Transverse colon (tissue), 4 donors: ENCODE data around the gene ISYNA1. TPM values are rescaled to one million over a fixed set of nuclear protein-coding genes. Genes with fewer than 3 reads are reported as not detected.

Source experiments
- DNase-seq: peaks from one replicate; pipeline ENCODE4 v3.0.0-alpha.2; 2019
- H3K27ac ChIP-seq, 4 donors: fragments of 200-600 bp; sonication (generic); 2 replicates each; pipeline ENCODE4 v1.5.1; 2016 to 2018; ENCODE audit warnings: inconsistent platforms in 4 of 4
- H3K27me3 ChIP-seq: fragments of 200-600 bp; sonication (generic); 2 replicates; pipeline ENCODE4 v1.5.1; 2017; ENCODE audit warnings: inconsistent platforms
- H3K36me3 ChIP-seq, 4 donors: fragments of 200-600 bp; sonication (generic); 2 replicates each; pipeline ENCODE4 v1.5.1; 2017 to 2019; ENCODE audit warnings: inconsistent platforms in 4 of 4
- H3K4me1 ChIP-seq, 4 donors: fragments of 200-600 bp; sonication (generic); 2 replicates each; pipeline ENCODE4 v1.5.1; 2017 to 2020; ENCODE audit warnings: inconsistent platforms in 4 of 4
- H3K4me3 ChIP-seq, 4 donors: fragments of 200-600 bp; sonication (generic); 1 replicate in 1 of 4; 2 replicates in 3 of 4; pipeline versions ENCODE4 v1.5.1 to v1.6.1; 2017 to 2019; ENCODE audit warnings: inconsistent platforms in 4 of 4
- H3K9me3 ChIP-seq, 2 donors: fragments of 200-600 bp; sonication (generic); 2 replicates each; pipeline ENCODE4 v1.5.1; 2017 to 2019; ENCODE audit warnings: inconsistent platforms in 2 of 2
- EP300 ChIP-seq: sonication (generic); formaldehyde crosslinking; IDR thresholded peaks from one replicate; pipeline ENCODE4 v1.6.1; 2017; ENCODE audit warnings: antibody characterized with exemption, low read depth
- POLR2A ChIP-seq: fragments of 450-650 bp; IDR thresholded peaks from one replicate; pipeline ENCODE4 v1.6.1; 2016; ENCODE audit warnings: antibody characterized with exemption, mild to moderate bottlenecking, moderate library complexity
- POLR2AphosphoS5 ChIP-seq, 3 donors: sonication (generic); formaldehyde crosslinking; IDR thresholded peaks; one replicate each; pipeline ENCODE4 v1.6.1; 2016; ENCODE audit warnings: antibody characterized with exemption in 3 of 3
- WGBS, 2 donors: methylation state at CpG; one replicate each; pipeline ENCODE4 v1.1.5; 2018; ENCODE audit warnings: low coverage in 1 of 2; 5-methylcytosine and 5-hydroxymethylcytosine counted together
- in situ Hi-C, 4 donors: fragments of 200-750 bp; cut with MboI; loops; one replicate each; pipeline versions ENCODE4 v1.15.0 to v1.15.1; 2017; ENCODE audit warnings: low sequenced_read_pairs in 3 of 4, low pct_ligation_motif_present in 1 of 4, low pct_unique_long_range_greater_than_20kb in 1 of 4
- intact Hi-C: fragments of 100-400 bp; cut with DNase I; formaldehyde crosslinking; loops from one replicate; pipeline ENCODE4 v1.15.1; 2023; ENCODE audit warnings: low total_unique reads
- total RNA-seq, 4 donors: library from RNA; depleted of rRNA; stranded (reverse); fragments of >200 nt; gene quantifications; one replicate each; pipeline ENCODE4 v1.1.0, GENCODE V29; 2016
- TF ChIP-seq, protein P1 (sequence below), 5 experiments: fragments of 200-600 bp in 3 of 5; fragments of 450-650 bp in 2 of 5; sonication (generic) in 3 of 5; IDR thresholded peaks; 1 replicate in 2 of 5; 2 replicates in 3 of 5; pipeline ENCODE4 v1.5.1; 2016 to 2017; ENCODE audit warnings: antibody characterized with exemption in 5 of 5, inconsistent platforms in 3 of 5, mild to moderate bottlenecking in 2 of 5, moderate library complexity in 1 of 5

The ISYNA1 gene
- total RNA-seq, 4 donors from 2014 or later: 3.0 to 15.1 (median 8.8) TPM

DNA sequence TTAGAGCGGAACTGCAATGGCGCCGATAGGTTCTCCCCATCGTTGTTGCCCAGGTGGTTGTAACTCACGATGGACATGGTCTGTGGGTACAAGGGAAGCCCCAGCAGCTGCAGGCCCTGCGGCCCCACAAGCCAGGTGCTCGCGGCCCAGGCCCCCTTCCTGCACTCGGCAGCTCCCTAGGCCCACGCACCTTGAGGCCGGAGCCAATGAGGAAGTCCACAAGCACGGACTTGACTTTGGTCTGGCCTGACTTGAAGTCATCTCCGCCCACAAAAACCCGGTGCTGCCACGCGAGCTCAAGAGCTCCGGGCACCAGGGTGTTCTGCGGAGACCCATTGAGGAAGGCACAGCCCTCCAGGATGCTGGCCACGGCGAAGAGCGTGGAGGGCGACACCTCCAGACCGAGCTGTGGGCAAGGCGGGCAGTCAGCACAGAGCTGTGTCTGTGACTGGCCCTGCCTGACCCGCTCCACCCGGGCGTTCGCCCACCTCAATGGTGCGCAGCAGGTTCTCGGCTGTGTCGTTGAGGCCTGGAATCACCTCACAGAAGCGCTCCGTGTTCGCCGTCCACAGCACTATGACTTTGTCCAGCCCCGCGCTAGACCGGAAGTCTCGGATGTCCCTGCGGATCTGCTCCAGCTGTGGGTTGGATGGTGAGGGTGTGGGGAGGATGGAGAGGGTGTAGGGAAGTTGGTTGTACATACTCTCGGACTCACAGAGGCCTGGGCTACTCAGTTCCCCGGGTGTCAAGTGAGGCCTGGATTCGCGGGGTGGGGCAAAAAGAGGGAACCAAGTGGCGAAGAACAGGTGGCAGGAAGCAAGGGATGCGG is 1.9 kb downstream of the ISYNA1 start:
- WGBS, 2 donors: 80% methylated on average over 39 of the region's 46 CpGs; no CpG with 5 or more reads in 1 of the 2 donors
- H3K27ac ChIP-seq: peak overlapping the region in 2 of 4 donors; percentile 71 to 83
- TF ChIP-seq POLR2A: no peak
- TF ChIP-seq POLR2AphosphoS5 (IDR thresholded peaks at IDR 0.05): no peak
- no peak for TF ChIP-seq EP300
- TF ChIP-seq, protein P1, sequence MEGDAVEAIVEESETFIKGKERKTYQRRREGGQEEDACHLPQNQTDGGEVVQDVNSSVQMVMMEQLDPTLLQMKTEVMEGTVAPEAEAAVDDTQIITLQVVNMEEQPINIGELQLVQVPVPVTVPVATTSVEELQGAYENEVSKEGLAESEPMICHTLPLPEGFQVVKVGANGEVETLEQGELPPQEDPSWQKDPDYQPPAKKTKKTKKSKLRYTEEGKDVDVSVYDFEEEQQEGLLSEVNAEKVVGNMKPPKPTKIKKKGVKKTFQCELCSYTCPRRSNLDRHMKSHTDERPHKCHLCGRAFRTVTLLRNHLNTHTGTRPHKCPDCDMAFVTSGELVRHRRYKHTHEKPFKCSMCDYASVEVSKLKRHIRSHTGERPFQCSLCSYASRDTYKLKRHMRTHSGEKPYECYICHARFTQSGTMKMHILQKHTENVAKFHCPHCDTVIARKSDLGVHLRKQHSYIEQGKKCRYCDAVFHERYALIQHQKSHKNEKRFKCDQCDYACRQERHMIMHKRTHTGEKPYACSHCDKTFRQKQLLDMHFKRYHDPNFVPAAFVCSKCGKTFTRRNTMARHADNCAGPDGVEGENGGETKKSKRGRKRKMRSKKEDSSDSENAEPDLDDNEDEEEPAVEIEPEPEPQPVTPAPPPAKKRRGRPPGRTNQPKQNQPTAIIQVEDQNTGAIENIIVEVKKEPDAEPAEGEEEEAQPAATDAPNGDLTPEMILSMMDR (IDR thresholded peaks at IDR 0.05): no peak
- H3K9me3 ChIP-seq: no peaks in the 10 kb centered on the region
- DNase-seq: no peak
- in situ Hi-C loops (no loop called here), intact Hi-C loops (no loop called here)
- H3K4me1 ChIP-seq: peaks cover 15 to 37% (median 32%) of the 10 kb centered on the region in 4 donors
- H3K36me3 ChIP-seq: no peaks in the 10 kb centered on the region
- peaks cover 13% of the 10 kb centered on the region for H3K27me3 ChIP-seq
- H3K4me3 ChIP-seq: no peak overlapping the region

DNA sequence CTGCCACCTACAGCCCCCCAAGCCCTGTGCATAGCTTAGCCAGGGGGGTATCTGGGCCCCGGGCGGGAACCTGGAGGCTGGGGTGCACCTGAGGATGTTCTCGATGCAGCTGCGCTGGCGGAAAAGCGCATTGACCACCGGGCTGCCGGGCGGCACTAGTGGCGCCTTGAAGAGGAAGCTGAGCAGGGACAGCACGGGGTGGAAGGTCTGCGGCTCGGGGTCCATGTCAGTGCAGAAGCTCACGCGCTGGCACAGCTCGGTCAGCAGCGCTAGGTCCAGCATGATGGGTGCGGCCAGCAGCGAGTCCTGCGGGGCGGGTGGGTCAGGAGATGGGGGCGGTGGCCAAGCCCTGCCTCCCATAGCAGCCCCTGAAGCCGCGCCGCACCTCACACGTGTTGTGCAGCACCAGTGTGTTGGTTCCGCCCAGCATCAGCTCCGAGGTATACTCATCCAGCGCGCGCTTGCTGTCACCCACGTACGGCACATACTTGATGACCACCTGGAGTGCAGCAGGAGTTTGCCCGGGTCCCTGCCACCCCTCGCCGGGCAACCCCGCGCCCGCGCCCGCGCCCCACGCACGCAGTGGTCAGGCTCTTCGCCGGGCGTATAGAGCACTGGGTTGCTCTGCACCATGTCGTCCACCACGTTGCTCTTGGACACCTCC is 2.6 kb downstream of the ISYNA1 start:
- intact Hi-C loops: no loop called here
- TF ChIP-seq POLR2AphosphoS5 (IDR thresholded peaks at IDR 0.05) (no peak), POLR2A (no peak), EP300 (no peak)
- TF ChIP-seq, protein P1 (IDR thresholded peaks at IDR 0.05): no peak
- Histone ChIP-seq H3K9me3 (no peaks in the 10 kb centered on the region), H3K27me3 (peaks cover 13% of the 10 kb centered on the region), H3K36me3 (no peaks in the 10 kb centered on the region), H3K4me1 (peaks cover 15 to 37% (median 32%) of the 10 kb centered on the region in 4 donors), H3K27ac (no peak overlapping the region), H3K4me3 (no peak overlapping the region)
- in situ Hi-C loops: no loop called here
- WGBS, 2 donors: 95% methylated on average over 48 of the region's 49 CpGs; no CpG with 5 or more reads in 1 of the 2 donors
- DNase-seq: no peak

DNA sequence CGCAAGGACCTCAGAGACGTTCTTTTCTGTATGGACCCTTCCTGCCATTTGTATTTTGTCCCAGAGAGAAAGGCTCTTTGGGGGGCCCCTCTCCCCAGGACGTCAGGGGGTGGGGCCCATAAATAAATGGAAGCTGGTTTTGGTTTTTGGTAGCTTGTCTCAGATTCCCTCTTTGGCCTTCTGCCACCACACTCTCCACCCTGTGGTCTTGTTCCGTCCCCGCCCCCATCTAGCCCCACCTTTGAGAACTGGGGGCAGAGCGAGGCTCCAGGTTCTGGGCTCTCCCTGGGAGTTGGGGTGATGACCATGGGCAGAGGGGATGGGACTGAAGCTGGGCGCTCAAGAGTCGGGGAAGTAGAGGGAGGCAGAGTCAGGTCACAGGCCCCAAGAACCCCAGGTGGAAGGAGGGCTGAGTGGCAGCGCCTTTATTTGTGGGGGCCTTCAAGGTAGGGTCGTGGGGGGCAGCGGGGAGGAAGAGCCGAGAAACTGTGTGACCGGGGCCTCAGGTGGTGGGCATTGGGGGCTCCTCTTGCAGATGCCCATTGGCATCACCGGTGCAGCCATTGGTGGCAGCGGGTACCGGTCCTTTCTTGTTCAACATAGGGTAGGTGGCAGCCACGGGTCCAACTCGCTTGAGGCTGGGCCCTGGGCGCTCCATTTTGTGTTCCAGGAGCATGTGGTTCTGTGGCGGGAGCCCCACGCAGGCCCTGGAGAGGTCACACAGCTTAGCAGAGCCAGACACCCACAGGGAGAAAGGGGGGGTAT is 3.3 kb downstream of the ISYNA1 start:
- no peak for DNase-seq
- peaks cover 13% of the 10 kb centered on the region for H3K27me3 ChIP-seq
- in situ Hi-C loops: no loop called here
- intact Hi-C loops: no loop called here
- 84 to 92% methylated on average over 2 to 21 of the region's 21 CpGs for WGBS, 2 donors
- no peak for TF ChIP-seq POLR2AphosphoS5 (IDR thresholded peaks at IDR 0.05)
- no peaks in the 10 kb centered on the region for H3K9me3 ChIP-seq
- H3K4me3 ChIP-seq: peak overlapping the region in 1 of 4 donors; percentile 53
- no peaks in the 10 kb centered on the region for H3K36me3 ChIP-seq
- H3K4me1 ChIP-seq: peaks cover 17 to 39% (median 35%) of the 10 kb centered on the region in 4 donors
- peak overlapping the region in 1 of 4 donors; percentile 59 for H3K27ac ChIP-seq

DNA sequence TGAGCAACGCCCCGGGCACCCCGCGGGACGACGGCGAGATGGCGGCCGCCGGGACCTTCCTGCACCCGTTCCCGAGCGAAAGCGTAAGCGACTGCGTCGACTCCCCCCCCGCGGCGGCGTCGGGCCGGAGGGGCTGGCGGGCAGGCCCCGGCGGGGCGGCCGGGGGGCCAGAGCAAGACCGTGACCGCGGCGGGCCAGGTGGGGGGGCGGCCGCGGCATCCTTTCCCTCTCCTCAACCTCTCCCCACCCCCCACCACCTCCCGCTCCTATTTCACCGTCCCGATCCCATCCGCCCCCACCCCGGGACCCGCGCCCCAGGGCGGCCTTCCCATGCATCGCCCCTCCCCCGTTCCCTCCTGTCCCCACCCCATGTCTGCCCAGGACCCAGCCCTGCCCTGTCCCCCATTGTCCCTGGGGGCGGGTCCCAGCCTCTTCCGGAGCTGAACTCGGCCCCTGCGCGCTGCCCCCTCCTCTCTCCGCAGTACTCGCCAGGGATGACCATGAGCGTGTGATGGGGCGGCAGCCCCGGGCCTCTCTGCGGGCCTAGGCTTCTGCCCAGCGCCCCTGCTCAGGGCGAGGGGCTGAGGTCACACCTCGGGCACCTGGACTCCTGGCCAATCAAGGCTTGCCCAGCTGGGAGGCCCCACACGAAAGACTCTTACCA is 4.1 kb downstream of the ISYNA1 start:
- H3K27ac ChIP-seq: peak overlapping the region; percentile 43 to 72 (median 52)

More for the DNA sequence above, 4.1 kb downstream of the ISYNA1 start:
- WGBS, 2 donors: 43% methylated on average over 35 of the region's 60 CpGs; no CpG with 5 or more reads in 1 of the 2 donors
- intact Hi-C loops (no loop called here), in situ Hi-C loops (no loop called here)
- Histone ChIP-seq H3K4me3 (peak overlapping the region; percentile 18 to 53 (median 35)), H3K4me1 (peaks cover 23 to 46% (median 42%) of the 10 kb centered on the region in 4 donors), H3K27me3 (peaks cover 13% of the 10 kb centered on the region), H3K36me3 (no peaks in the 10 kb centered on the region), H3K9me3 (no peaks in the 10 kb centered on the region)
- TF ChIP-seq POLR2A: no peak
- no peak for DNase-seq
